ENCODE measurements around the gene TSTD2. TPM values are rescaled to one million over a fixed set of nuclear protein-coding genes. Genes with fewer than 3 reads are reported as not detected.

Gene TSTD2
- total RNA-seq, 1 donor from 2014 or later, result 60.9 TPM

GRCh38 chr9:97568461-97569275 is 64.5 kb downstream of the TSTD2 start:
- H3K27ac Mint-ChIP-seq (ENCODE audit: unreplicated experiment), result no peak overlapping the region
- peaks cover 5% of the 10 kb centered on the region for H3K36me3 Mint-ChIP-seq (ENCODE audit: unreplicated experiment)
- DNase-seq, result no peak
- TF ChIP-seq CTCF (IDR thresholded peaks at IDR 0.05; ENCODE audit: partially characterized antibody, unreplicated experiment), result no peak
- H3K27me3 Mint-ChIP-seq (ENCODE audit: unreplicated experiment), result peaks cover 3% of the 10 kb centered on the region
- H3K4me3 Mint-ChIP-seq (ENCODE audit: unreplicated experiment), result no peak overlapping the region
- H3K4me1 Mint-ChIP-seq (ENCODE audit: low read depth, unreplicated experiment), result no peaks in the 10 kb centered on the region
- H3K9me3 Mint-ChIP-seq (ENCODE audit: unreplicated experiment), result peaks cover 7% of the 10 kb centered on the region

- Mint-ChIP-seq H3K4me3 (ENCODE audit: unreplicated experiment) (no peak overlapping the region), H3K27ac (ENCODE audit: unreplicated experiment) (no peak overlapping the region), H3K4me1 (ENCODE audit: low read depth, unreplicated experiment) (no peaks in the 10 kb centered on the region), H3K36me3 (ENCODE audit: unreplicated experiment) (peaks cover 5% of the 10 kb centered on the region), H3K27me3 (ENCODE audit: unreplicated experiment) (peaks cover 3% of the 10 kb centered on the region), H3K9me3 (ENCODE audit: unreplicated experiment) (peaks cover 4% of the 10 kb centered on the region)
- DNase-seq, result no peak
- no peak for TF ChIP-seq CTCF (IDR thresholded peaks at IDR 0.05; ENCODE audit: partially characterized antibody, unreplicated experiment)
These were observed 65.3 kb downstream of the TSTD2 start for GRCh38 chr9:97567894-97568202.

- H3K9me3 Mint-ChIP-seq (ENCODE audit: unreplicated experiment), result peaks cover 4% of the 10 kb centered on the region
- no peaks in the 10 kb centered on the region for H3K4me1 Mint-ChIP-seq (ENCODE audit: low read depth, unreplicated experiment)
- no peak overlapping the region for H3K27ac Mint-ChIP-seq (ENCODE audit: unreplicated experiment)
- TF ChIP-seq CTCF (IDR thresholded peaks at IDR 0.05; ENCODE audit: partially characterized antibody, unreplicated experiment), result no peak
- peaks cover 3% of the 10 kb centered on the region for H3K27me3 Mint-ChIP-seq (ENCODE audit: unreplicated experiment)
- no peak overlapping the region for H3K4me3 Mint-ChIP-seq (ENCODE audit: unreplicated experiment)
- H3K36me3 Mint-ChIP-seq (ENCODE audit: unreplicated experiment), result peaks cover 5% of the 10 kb centered on the region
- DNase-seq, result no peak
These were observed 65.8 kb downstream of the TSTD2 start for GRCh38 chr9:97567182-97567893.

GRCh38 chr9:97565262-97565661 is 67.9 kb downstream of the TSTD2 start:
- Mint-ChIP-seq H3K4me1 (ENCODE audit: low read depth, unreplicated experiment) (no peaks in the 10 kb centered on the region), H3K27me3 (ENCODE audit: unreplicated experiment) (peaks cover 5% of the 10 kb centered on the region), H3K27ac (ENCODE audit: unreplicated experiment) (no peak overlapping the region), H3K9me3 (ENCODE audit: unreplicated experiment) (peaks cover 4% of the 10 kb centered on the region), H3K4me3 (ENCODE audit: unreplicated experiment) (no peak overlapping the region), H3K36me3 (ENCODE audit: unreplicated experiment) (peaks cover 5% of the 10 kb centered on the region)
- TF ChIP-seq CTCF (IDR thresholded peaks at IDR 0.05; ENCODE audit: partially characterized antibody, unreplicated experiment), result no peak
- DNase-seq, result no peak

Measured in glutamatergic neuron (in vitro differentiated cells).